Naive B cell (primary cell): Measurements from ENCODE around the gene SCMH1. TPM values are rescaled to one million over a fixed set of nuclear protein-coding genes. Genes with fewer than 3 reads are reported as not detected.

Experiments used
- ATAC-seq, 2 donors: fragments of 150-1000 bp; cut with Tn5 transposase; 2 replicates each; pipeline ENCODE4 v1.10.0; 2021; ENCODE audit warnings: low read depth in 2 of 2, mild to moderate bottlenecking in 2 of 2, moderate library complexity in 2 of 2
- DNase-seq: peaks from one replicate; pipeline ENCODE4 v3.0.0; 2022
- H3K27ac Mint-ChIP-seq, 6 donors: one replicate each; pipeline ENCODE4 v1.8.0; 2020 to 2022; ENCODE audit warnings: mild to moderate bottlenecking in 6 of 6, mixed read lengths in 6 of 6, moderate library complexity in 5 of 6, inconsistent platforms in 2 of 6
- H3K27me3 Mint-ChIP-seq, 3 donors: one replicate each; pipeline ENCODE4 v1.8.0; 2021 to 2022; ENCODE audit warnings: mixed read lengths in 3 of 3, mild to moderate bottlenecking in 1 of 3
- H3K36me3 Mint-ChIP-seq, 2 donors: one replicate each; pipeline ENCODE4 v1.8.0; 2020 to 2022; ENCODE audit warnings: mixed read lengths in 2 of 2, inconsistent platforms in 1 of 2, mild to moderate bottlenecking in 1 of 2
- H3K4me1 Mint-ChIP-seq, 3 donors: one replicate each; pipeline ENCODE4 v1.8.0; 2020 to 2022; ENCODE audit warnings: mixed read lengths in 3 of 3, inconsistent platforms in 1 of 3, mild to moderate bottlenecking in 1 of 3, moderate library complexity in 1 of 3
- H3K4me3 Mint-ChIP-seq, 8 donors: one replicate each; pipeline ENCODE4 v1.8.0; 2020 to 2022; ENCODE audit warnings: mild to moderate bottlenecking in 8 of 8, mixed read lengths in 8 of 8, moderate library complexity in 8 of 8, inconsistent platforms in 2 of 8
- H3K9me3 Mint-ChIP-seq, 7 donors: one replicate each; pipeline ENCODE4 v1.8.0; 2020 to 2022; ENCODE audit warnings: mixed read lengths in 7 of 7, mild to moderate bottlenecking in 5 of 7, inconsistent platforms in 2 of 7, moderate library complexity in 1 of 7
- polyA plus RNA-seq, 6 donors: library from polyadenylated mRNA; unstranded; fragments of 300-500 nt; fragmentation: Illumina TruSeq; gene quantifications; one replicate each; pipeline ENCODE4 v1.2.3, GENCODE V29; 2021; ENCODE audit warnings: low read depth in 6 of 6

Gene SCMH1
- polyA plus RNA-seq, 6 donors from 2014 or later = 2.1 to 16.9 (median 6.2) TPM

DNA sequence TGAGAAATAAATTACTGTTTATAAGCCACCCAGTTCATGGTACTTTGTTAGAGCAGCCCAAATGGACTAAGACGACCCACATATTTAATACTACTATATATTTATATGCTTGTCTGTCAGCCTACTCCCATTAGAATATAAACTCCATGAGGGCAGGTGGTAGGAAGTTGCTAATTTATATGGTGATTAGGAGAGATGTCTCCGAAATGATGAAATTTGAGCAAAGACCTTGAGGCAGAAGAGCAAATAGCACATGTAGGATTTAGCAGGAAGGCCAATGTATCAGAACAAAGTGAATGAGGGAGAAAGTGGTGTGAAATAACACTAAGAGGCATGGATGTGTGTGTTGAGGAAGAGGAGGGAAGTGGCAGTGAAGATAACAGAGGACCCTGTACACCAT, 210.0 kb downstream of the SCMH1 start:
- Mint-ChIP-seq H3K27me3 (no peaks in the 10 kb centered on the region), H3K27ac (peak overlapping the region in 1 of 6 donors; percentile 73), H3K9me3 (peaks cover 0 to 4% (median 0%) of the 10 kb centered on the region in 7 donors), H3K4me3 (no peak overlapping the region), H3K4me1 (no peaks in the 10 kb centered on the region), H3K36me3 (peaks cover 31 to 40% of the 10 kb centered on the region in 2 donors)
- DNase-seq (no peak), ATAC-seq (no peak)

GRCh38 chr1:41030872-41031616, 211.1 kb downstream of the SCMH1 start:
- Mint-ChIP-seq H3K27ac (peak overlapping the region in 3 of 6 donors; percentile 0 to 41 (median 17)), H3K36me3 (peaks cover 31 to 46% of the 10 kb centered on the region in 2 donors), H3K27me3 (no peaks in the 10 kb centered on the region), H3K9me3 (peaks cover 0 to 4% (median 0%) of the 10 kb centered on the region in 7 donors), H3K4me1 (peaks cover 6 to 9% (median 9%) of the 10 kb centered on the region in 3 donors), H3K4me3 (no peak overlapping the region)
- DNase-seq = no peak
- no peak for ATAC-seq

- peaks cover 23 to 41% of the 10 kb centered on the region in 2 donors for H3K36me3 Mint-ChIP-seq
- no peak for ATAC-seq
These were observed 214.0 kb downstream of the SCMH1 start for GRCh38 chr1:41028034-41028642.

DNA sequence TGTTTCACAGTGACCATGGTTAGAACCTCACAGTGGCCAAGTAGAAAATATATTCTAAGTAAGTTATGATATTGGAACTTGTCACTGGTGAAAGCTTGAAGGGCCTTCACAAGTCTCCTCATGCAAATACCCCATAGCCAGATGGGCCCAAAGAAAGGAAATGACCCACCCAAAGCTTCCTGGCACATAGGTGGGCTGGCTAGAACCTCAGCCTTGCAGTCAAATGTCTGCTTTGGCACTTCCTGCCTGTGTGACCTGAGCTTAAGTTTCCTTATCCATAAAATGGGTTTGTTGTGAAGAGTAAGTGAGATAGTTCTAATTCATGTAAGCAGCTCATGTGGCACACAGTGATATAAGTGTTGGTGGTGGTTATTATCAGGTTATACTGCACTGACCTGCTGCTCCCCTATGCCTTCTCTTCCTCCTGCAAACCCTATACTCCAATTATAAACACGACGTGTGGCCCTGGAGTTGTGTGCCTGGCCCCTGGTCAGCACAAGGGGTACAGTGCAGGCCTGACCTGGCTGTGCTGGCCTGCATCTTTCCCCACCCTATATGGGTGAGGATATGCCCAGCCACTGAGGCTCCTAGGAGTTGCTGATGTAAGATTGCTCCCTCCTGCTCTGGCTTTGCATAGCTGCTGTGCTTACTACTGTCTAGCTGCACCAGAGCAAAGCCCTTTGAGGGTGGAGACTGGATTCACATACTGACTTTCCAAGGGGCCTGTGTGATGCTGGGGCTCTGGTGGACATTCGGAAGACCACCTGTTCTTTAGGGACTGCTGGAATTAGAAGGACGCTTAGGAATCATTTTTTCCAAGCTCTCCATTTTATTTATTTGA, 215.9 kb downstream of the SCMH1 start:
- no peak for DNase-seq
- peak overlapping the region in 2 of 6 donors; percentile 4 to 95 for H3K27ac Mint-ChIP-seq
- peaks cover 14 to 32% of the 10 kb centered on the region in 2 donors for H3K36me3 Mint-ChIP-seq
- H3K27me3 Mint-ChIP-seq = no peaks in the 10 kb centered on the region
- ATAC-seq = peak in 1 of 2 donors; percentile 32
- peaks cover 10 to 20% (median 14%) of the 10 kb centered on the region in 3 donors for H3K4me1 Mint-ChIP-seq
- H3K9me3 Mint-ChIP-seq = no peaks in the 10 kb centered on the region
- H3K4me3 Mint-ChIP-seq = peak overlapping the region in 4 of 8 donors; percentile 7 to 70 (median 51)

More at GRCh38 chr1:41028034-41028642, 214.0 kb downstream of the SCMH1 start:
- peaks cover 10 to 20% (median 11%) of the 10 kb centered on the region in 3 donors for H3K4me1 Mint-ChIP-seq
- no peak overlapping the region for H3K27ac Mint-ChIP-seq
- no peak overlapping the region for H3K4me3 Mint-ChIP-seq
- H3K27me3 Mint-ChIP-seq = no peaks in the 10 kb centered on the region
- H3K9me3 Mint-ChIP-seq = peaks cover 0 to 4% (median 0%) of the 10 kb centered on the region in 7 donors
- no peak for DNase-seq

DNA sequence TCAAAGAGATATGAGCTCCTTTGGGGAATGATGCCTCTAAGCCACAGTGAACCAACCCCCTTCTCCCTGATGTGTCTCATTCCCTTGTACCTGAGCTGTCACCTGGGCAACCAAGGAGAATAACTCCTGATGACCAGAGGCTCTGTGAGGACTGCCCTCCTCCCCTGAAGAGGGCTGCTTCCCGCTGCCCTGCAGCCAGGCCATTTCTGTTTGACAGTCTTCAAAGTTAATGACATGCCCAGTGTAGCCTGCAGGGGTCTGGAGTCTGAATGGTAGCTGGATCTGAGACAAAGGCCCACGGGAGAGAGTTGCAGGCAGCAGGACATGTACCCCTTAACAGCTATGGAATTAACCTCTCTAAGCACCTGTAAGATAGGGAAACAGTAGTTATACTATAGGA, 217.2 kb downstream of the SCMH1 start:
- peaks cover 10 to 20% (median 14%) of the 10 kb centered on the region in 3 donors for H3K4me1 Mint-ChIP-seq
- ATAC-seq (no peak), DNase-seq (no peak)
- H3K9me3 Mint-ChIP-seq = no peaks in the 10 kb centered on the region
- peak overlapping the region in 2 of 6 donors; percentile 59 to 74 for H3K27ac Mint-ChIP-seq
- no peaks in the 10 kb centered on the region for H3K27me3 Mint-ChIP-seq
- no peak overlapping the region for H3K4me3 Mint-ChIP-seq
- peaks cover 14 to 23% of the 10 kb centered on the region in 2 donors for H3K36me3 Mint-ChIP-seq

- H3K27me3 Mint-ChIP-seq = no peaks in the 10 kb centered on the region
- peaks cover 4 to 18% of the 10 kb centered on the region in 2 donors for H3K36me3 Mint-ChIP-seq
- H3K4me1 Mint-ChIP-seq = peaks cover 18 to 23% (median 21%) of the 10 kb centered on the region in 3 donors
- DNase-seq (no peak), ATAC-seq (no peak)
- no peak overlapping the region for H3K27ac Mint-ChIP-seq
- no peak overlapping the region for H3K4me3 Mint-ChIP-seq
- no peaks in the 10 kb centered on the region for H3K9me3 Mint-ChIP-seq
These were observed 218.7 kb downstream of the SCMH1 start for GRCh38 chr1:41023279-41023990.

DNA sequence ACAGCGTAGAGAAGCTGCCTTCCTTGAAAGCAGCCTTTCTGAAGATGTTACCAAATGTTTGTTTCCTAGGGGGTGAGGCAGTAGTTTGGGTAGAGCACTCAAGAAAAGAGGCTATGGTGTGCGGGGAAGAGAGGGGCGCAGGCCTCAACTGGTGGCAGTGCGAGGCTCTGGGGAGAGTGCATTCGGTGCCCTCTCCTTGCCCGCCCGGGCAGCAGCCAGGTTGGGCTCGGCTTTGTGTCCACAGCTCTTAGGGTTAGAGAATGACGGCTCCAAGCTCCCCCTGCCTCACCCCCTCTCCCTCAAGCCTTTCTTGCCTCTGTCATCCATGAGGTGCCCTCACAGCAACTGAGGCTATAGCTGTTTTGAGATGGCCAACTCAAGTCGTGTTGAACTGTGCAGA, 219.7 kb downstream of the SCMH1 start:
- peaks cover 0 to 8% of the 10 kb centered on the region in 2 donors for H3K36me3 Mint-ChIP-seq
- H3K4me1 Mint-ChIP-seq = peaks cover 18 to 23% (median 21%) of the 10 kb centered on the region in 3 donors
- H3K27me3 Mint-ChIP-seq = no peaks in the 10 kb centered on the region
- DNase-seq (no peak), ATAC-seq (no peak)
- no peak overlapping the region for H3K4me3 Mint-ChIP-seq
- H3K9me3 Mint-ChIP-seq = no peaks in the 10 kb centered on the region
- H3K27ac Mint-ChIP-seq = peak overlapping the region in 1 of 6 donors; percentile 39

DNA sequence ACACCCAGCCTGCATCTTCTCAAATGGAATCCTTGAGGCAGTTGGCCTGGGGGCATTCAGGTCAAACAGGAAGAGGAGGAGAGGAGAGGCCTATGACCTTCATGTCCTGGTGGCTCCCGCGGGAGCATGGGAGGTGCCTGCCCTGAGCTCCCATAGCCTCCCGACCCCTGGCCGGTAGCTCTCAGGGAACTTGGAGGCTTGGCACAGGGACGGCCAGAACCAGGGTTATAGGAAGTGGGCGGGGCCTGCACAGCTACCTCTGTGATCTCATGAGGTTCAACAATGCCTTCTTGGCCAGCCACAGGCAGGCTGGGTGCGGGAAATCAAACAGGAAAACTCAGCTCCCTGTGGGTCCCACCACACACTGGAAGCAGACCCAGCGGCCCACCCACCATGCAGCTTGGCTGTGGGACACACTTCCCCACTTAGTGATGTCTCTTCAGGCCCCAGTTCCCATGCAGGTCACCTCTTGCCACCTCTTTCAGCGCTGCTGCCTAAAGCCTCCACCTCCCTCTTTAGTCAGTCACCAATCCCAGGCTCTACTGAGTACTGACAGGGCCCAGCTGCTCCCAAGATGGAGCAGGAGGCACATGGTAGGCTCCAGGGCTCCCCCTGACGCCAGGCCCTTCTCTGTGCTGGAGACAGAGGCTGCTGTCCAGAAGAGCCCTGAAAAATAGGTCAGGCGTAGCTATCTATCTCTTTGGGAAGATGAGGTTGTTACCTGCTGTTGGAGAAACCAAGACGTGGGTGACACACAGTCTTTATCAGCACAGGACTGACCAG, 220.4 kb downstream of the SCMH1 start, which contains the start of gene SLFNL1:
Gene SLFNL1, minus strand, starts transcription at position 200 of the 783 bp plus-strand sequence. CDS start 1,065 bp downstream, outside the sequence.
- no peaks in the 10 kb centered on the region for H3K27me3 Mint-ChIP-seq

DNA sequence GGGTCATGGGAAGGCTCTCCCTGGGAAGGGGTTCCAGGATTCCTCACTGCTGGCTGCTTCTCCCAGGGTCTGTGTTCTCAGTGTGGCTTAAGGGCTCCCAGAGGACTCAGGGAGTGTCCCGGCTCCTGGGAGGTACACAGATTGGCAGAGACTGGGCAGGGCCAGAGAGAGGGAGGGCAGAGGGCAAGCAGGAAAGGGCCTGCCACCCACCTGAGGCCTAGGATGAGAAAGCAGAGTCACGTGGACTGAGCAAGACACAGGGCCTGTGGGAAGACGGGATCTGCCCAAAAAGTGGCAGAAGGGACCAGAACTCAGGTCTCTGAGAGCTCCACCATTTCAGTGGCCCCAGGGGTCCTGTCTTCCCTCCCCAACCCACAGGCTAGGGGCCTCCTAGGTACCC, 221.5 kb downstream of the SCMH1 start:
- DNase-seq (no peak), ATAC-seq (no peak)
- Mint-ChIP-seq H3K4me3 (no peak overlapping the region), H3K27ac (peak overlapping the region in 1 of 6 donors; percentile 65), H3K36me3 (no peaks in the 10 kb centered on the region), H3K4me1 (peaks cover 8 to 20% (median 19%) of the 10 kb centered on the region in 3 donors), H3K9me3 (no peaks in the 10 kb centered on the region), H3K27me3 (no peaks in the 10 kb centered on the region)

More for the DNA sequence above, 220.4 kb downstream of the SCMH1 start, which contains the start of gene SLFNL1:
- ATAC-seq (no peak), DNase-seq (no peak)
- Mint-ChIP-seq H3K9me3 (no peaks in the 10 kb centered on the region), H3K27ac (peak within 1 kb of the TSS in 3 of 6 donors; percentile 28 to 65 (median 39)), H3K4me3 (no peak within 1 kb of the TSS), H3K4me1 (peaks cover 16 to 21% (median 21%) of the 10 kb centered on the region in 3 donors), H3K36me3 (peaks cover 0 to 7% of the 10 kb centered on the region in 2 donors)

- peaks cover 10 to 20% (median 19%) of the 10 kb centered on the region in 3 donors for H3K4me1 Mint-ChIP-seq
- no peaks in the 10 kb centered on the region for H3K36me3 Mint-ChIP-seq
- no peak overlapping the region for H3K4me3 Mint-ChIP-seq
- ATAC-seq (no peak), DNase-seq (no peak)
- H3K9me3 Mint-ChIP-seq = no peaks in the 10 kb centered on the region
- no peaks in the 10 kb centered on the region for H3K27me3 Mint-ChIP-seq
- no peak overlapping the region for H3K27ac Mint-ChIP-seq
These were observed 222.0 kb downstream of the SCMH1 start for GRCh38 chr1:41020109-41020576.

DNA sequence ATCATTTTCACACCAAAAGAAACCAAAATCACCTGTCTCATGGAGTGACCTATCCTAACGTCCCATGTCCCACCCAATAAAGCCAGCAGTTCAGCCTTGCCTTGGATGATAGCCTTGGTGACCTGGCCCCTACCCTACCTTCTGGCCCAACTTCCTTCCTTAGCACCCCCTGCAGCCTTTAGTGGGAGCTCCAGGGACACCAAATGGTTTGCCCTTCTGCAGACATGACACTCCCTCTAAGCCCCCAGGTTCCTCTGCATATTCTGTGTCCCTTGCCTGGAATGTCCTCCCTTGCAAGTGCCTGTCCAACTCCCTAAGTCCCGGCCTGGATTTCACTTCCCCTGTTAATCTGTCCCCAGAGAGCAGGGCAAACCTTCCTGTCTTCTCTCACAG, 222.8 kb downstream of the SCMH1 start:
- Mint-ChIP-seq H3K27ac (peak overlapping the region in 1 of 6 donors; percentile 50), H3K27me3 (no peaks in the 10 kb centered on the region), H3K4me3 (no peak overlapping the region), H3K36me3 (no peaks in the 10 kb centered on the region), H3K4me1 (peaks cover 18 to 24% (median 24%) of the 10 kb centered on the region in 3 donors), H3K9me3 (no peaks in the 10 kb centered on the region)
- no peak for DNase-seq
- ATAC-seq = no peak

- H3K27me3 Mint-ChIP-seq = no peaks in the 10 kb centered on the region
- no peak overlapping the region for H3K27ac Mint-ChIP-seq
- no peaks in the 10 kb centered on the region for H3K9me3 Mint-ChIP-seq
- H3K36me3 Mint-ChIP-seq = no peaks in the 10 kb centered on the region
- no peak overlapping the region for H3K4me3 Mint-ChIP-seq
- no peak for ATAC-seq
- H3K4me1 Mint-ChIP-seq = peaks cover 24 to 31% (median 26%) of the 10 kb centered on the region in 3 donors
- DNase-seq = no peak
These were observed 224.1 kb downstream of the SCMH1 start for GRCh38 chr1:41018018-41018410.
